ENCODE results near the gene SLAMF1.

SLAMF1 gene

GRCh38 chr1:160618763-160619274, 28.0 kb downstream of the SLAMF1 start:
- peak; percentile 60 for TF ChIP-seq CTCF (IDR thresholded peaks at IDR 0.05; ENCODE audit: low read depth, low read length)
- no peak for TF ChIP-seq POLR2A (IDR thresholded peaks at IDR 0.05; ENCODE audit: extremely low read depth, insufficient read length)
- peak; percentile 38 for DNase-seq (ENCODE audit: low read depth)

GRCh38 chr1:160618327-160618726, 28.5 kb downstream of the SLAMF1 start:
- H3K4me3 ChIP-seq (ENCODE audit: low read depth, low read length) = no peak overlapping the region
- TF ChIP-seq CTCF (IDR thresholded peaks at IDR 0.05; ENCODE audit: low read depth, low read length) (no peak), MYC (IDR thresholded peaks at IDR 0.05; ENCODE audit: low read depth, low read length) (no peak), MAX (IDR thresholded peaks at IDR 0.05; ENCODE audit: low read depth, low read length) (no peak), POLR2A (IDR thresholded peaks at IDR 0.05; ENCODE audit: extremely low read depth, insufficient read length) (no peak)
- DNase-seq (ENCODE audit: low read depth) = no peak

More at GRCh38 chr1:160618763-160619274, 28.0 kb downstream of the SLAMF1 start:
- H3K4me3 ChIP-seq (ENCODE audit: low read depth, low read length) = no peak overlapping the region

- no peak for TF ChIP-seq MYC (IDR thresholded peaks at IDR 0.05; ENCODE audit: low read depth, low read length)
- TF ChIP-seq MAX (IDR thresholded peaks at IDR 0.05; ENCODE audit: low read depth, low read length) = no peak
- TF ChIP-seq POLR2A (IDR thresholded peaks at IDR 0.05; ENCODE audit: extremely low read depth, insufficient read length) = no peak
- no peak for TF ChIP-seq CTCF (IDR thresholded peaks at IDR 0.05; ENCODE audit: low read depth, low read length)
- H3K4me3 ChIP-seq (ENCODE audit: low read depth, low read length) = no peak overlapping the region
- DNase-seq (ENCODE audit: low read depth) = no peak
Measured at GRCh38 chr1:160615660-160616059, 31.2 kb downstream of the SLAMF1 start.

- TF ChIP-seq POLR2A (IDR thresholded peaks at IDR 0.05; ENCODE audit: extremely low read depth, insufficient read length) (no peak), MYC (IDR thresholded peaks at IDR 0.05; ENCODE audit: low read depth, low read length) (no peak), MAX (IDR thresholded peaks at IDR 0.05; ENCODE audit: low read depth, low read length) (no peak)
- no peak for DNase-seq (ENCODE audit: low read depth)
- no peak overlapping the region for H3K4me3 ChIP-seq (ENCODE audit: low read depth, low read length)
Measured at GRCh38 chr1:160614410-160614809, 32.4 kb downstream of the SLAMF1 start.

- H3K4me3 ChIP-seq (ENCODE audit: low read depth, low read length) = no peak overlapping the region
- DNase-seq (ENCODE audit: low read depth) = no peak
- TF ChIP-seq MYC (IDR thresholded peaks at IDR 0.05; ENCODE audit: low read depth, low read length) (no peak), POLR2A (IDR thresholded peaks at IDR 0.05; ENCODE audit: extremely low read depth, insufficient read length) (no peak), CTCF (IDR thresholded peaks at IDR 0.05; ENCODE audit: low read depth, low read length) (no peak), MAX (IDR thresholded peaks at IDR 0.05; ENCODE audit: low read depth, low read length) (no peak)
Measured at GRCh38 chr1:160612613-160613218, 34.1 kb downstream of the SLAMF1 start.

- H3K4me3 ChIP-seq (ENCODE audit: low read depth, low read length) = no peak overlapping the region
- no peak for DNase-seq (ENCODE audit: low read depth)
- no peak for TF ChIP-seq MAX (IDR thresholded peaks at IDR 0.05; ENCODE audit: low read depth, low read length)
- no peak for TF ChIP-seq CTCF (IDR thresholded peaks at IDR 0.05; ENCODE audit: low read depth, low read length)
- TF ChIP-seq MYC (IDR thresholded peaks at IDR 0.05; ENCODE audit: low read depth, low read length) = no peak
- TF ChIP-seq POLR2A (IDR thresholded peaks at IDR 0.05; ENCODE audit: extremely low read depth, insufficient read length) = no peak
Measured at GRCh38 chr1:160610569-160611242, 36.1 kb downstream of the SLAMF1 start.
